GM23338 (cell line): ENCODE results near the gene ANAPC4. TPM values are rescaled to one million over a fixed set of nuclear protein-coding genes. Genes with fewer than 3 reads are reported as not detected.

Experiments used
- ATAC-seq: fragments of 200-7000 bp; cut with Tn5 transposase; 3 replicates; pipeline ENCODE4 v1.9.1; 2020
- DNase-seq: peaks from one replicate; pipeline ENCODE4 v3.0.0-alpha.2; 2015; ENCODE audit warnings: low spot score
- H2AFZ ChIP-seq: fragments of 200-600 bp; sonication (generic); 2 replicates; pipeline ENCODE4 v1.8.0; 2016; ENCODE audit warnings: antibody characterized with exemption, mild to moderate bottlenecking, moderate library complexity
- H3F3A ChIP-seq: fragments of 200-600 bp; sonication (generic); replicated peaks from 2 replicates; pipeline ENCODE4 v1.8.0; 2017; ENCODE audit warnings: antibody characterized with exemption, mixed run types, low read depth
- H3K27ac ChIP-seq: fragments of 200-600 bp; sonication (generic); 2 replicates; pipeline ENCODE4 v1.6.1; 2016; ENCODE audit warnings: low read depth
- H3K27me3 ChIP-seq: fragments of 200-600 bp; sonication (generic); 2 replicates; pipeline ENCODE4 v1.8.0; 2016; ENCODE audit warnings: mild to moderate bottlenecking, mixed run types, moderate library complexity; ENCODE audit not compliant: insufficient read depth
- H3K36me3 ChIP-seq: fragments of 200-600 bp; sonication (generic); 2 replicates; pipeline ENCODE4 v1.8.0; 2016; ENCODE audit warnings: mild to moderate bottlenecking; ENCODE audit not compliant: insufficient read depth
- H3K4me1 ChIP-seq: fragments of 200-600 bp; sonication (generic); 2 replicates; pipeline ENCODE4 v1.8.0; 2016; ENCODE audit warnings: mild to moderate bottlenecking, moderate library complexity; ENCODE audit not compliant: insufficient read depth
- H3K4me2 ChIP-seq: fragments of 200-600 bp; sonication (generic); 2 replicates; pipeline ENCODE4 v1.7.1; 2017; ENCODE audit warnings: mixed run types
- H3K4me3 ChIP-seq: fragments of 200-600 bp; sonication (generic); 2 replicates; pipeline ENCODE4 v1.6.1; 2016; ENCODE audit warnings: mixed run types
- H3K79me2 ChIP-seq: fragments of 200-600 bp; sonication (generic); replicated peaks from 2 replicates; pipeline ENCODE4 v1.8.0; 2017; ENCODE audit warnings: mild to moderate bottlenecking; ENCODE audit not compliant: insufficient read depth
- H3K9me2 ChIP-seq: fragments of 200-600 bp; sonication (generic); 2 replicates; pipeline ENCODE4 v1.8.0; 2017; ENCODE audit not compliant: insufficient read depth
- H4K20me1 ChIP-seq: fragments of 200-600 bp; sonication (generic); replicated peaks from 2 replicates; pipeline ENCODE4 v1.8.0; 2017; ENCODE audit warnings: mild to moderate bottlenecking; ENCODE audit not compliant: insufficient read depth
- H3K27ac Mint-ChIP-seq: 2 replicates; pipeline ENCODE4 v1.8.0; 2020; ENCODE audit warnings: inconsistent platforms, mild to moderate bottlenecking, moderate library complexity, mixed read lengths
- H3K27me3 Mint-ChIP-seq: 3 replicates; pipeline ENCODE4 v1.8.0; 2022; ENCODE audit warnings: low read depth, mild to moderate bottlenecking, moderate library complexity, mixed read lengths, inconsistent platforms; ENCODE audit not compliant: insufficient read depth, poor library complexity
- H3K36me3 Mint-ChIP-seq: 3 replicates; pipeline ENCODE4 v1.8.0; 2021; ENCODE audit warnings: low read depth, mild to moderate bottlenecking, inconsistent platforms, moderate library complexity, mixed read lengths
- H3K4me1 Mint-ChIP-seq: 3 replicates; pipeline ENCODE4 v1.8.0; 2020; ENCODE audit warnings: mild to moderate bottlenecking, inconsistent platforms, mixed read lengths
- H3K4me3 Mint-ChIP-seq: 3 replicates; pipeline ENCODE4 v1.8.0; 2021; ENCODE audit warnings: moderate library complexity, mild to moderate bottlenecking, inconsistent platforms, mixed read lengths
- H3K9me3 Mint-ChIP-seq: 3 replicates; pipeline ENCODE4 v1.8.0; 2020; ENCODE audit warnings: moderate library complexity, mild to moderate bottlenecking, inconsistent platforms, mixed read lengths
- CTCF ChIP-seq, 2 experiments: fragments of 200-600 bp in 1 of 2; sonication (generic) in 1 of 2; conservative IDR thresholded peaks; 2 replicates each; pipeline versions ENCODE4 v1.5.1 to v1.6.1; 2016 to 2017; ENCODE audit warnings: antibody characterized with exemption in 2 of 2, low read depth in 2 of 2, mild to moderate bottlenecking in 2 of 2, moderate library complexity in 1 of 2
- EZH2 ChIP-seq: fragments of 200-600 bp; sonication (generic); IDR thresholded peaks from one replicate; pipeline ENCODE4 v1.8.0; 2017; ENCODE audit warnings: antibody characterized with exemption, mild to moderate bottlenecking, low read depth; ENCODE audit not compliant: unreplicated experiment
- JUNB ChIP-seq: IDR thresholded peaks from one replicate; pipeline ENCODE4 v1.6.1; 2016; ENCODE audit warnings: antibody characterized with exemption; ENCODE audit not compliant: unreplicated experiment
- NANOG ChIP-seq: IDR thresholded peaks from 2 replicates; pipeline ENCODE4 v1.6.1; 2016; ENCODE audit warnings: antibody characterized with exemption, borderline replicate concordance
- STAT1 ChIP-seq: IDR thresholded peaks from one replicate; pipeline ENCODE4 v1.6.1; 2016; ENCODE audit warnings: antibody characterized with exemption; ENCODE audit not compliant: unreplicated experiment
- ZNF114 ChIP-seq: fragments of 250-450 bp; sonication (Bioruptor Pico); IDR thresholded peaks from 2 replicates; pipeline ENCODE4 v1.5.0; 2020; ENCODE audit warnings: mild to moderate bottlenecking, moderate library complexity
- ZNF331 ChIP-seq: fragments of 250-450 bp; sonication (Bioruptor Pico); IDR thresholded peaks from 2 replicates; pipeline ENCODE4 v1.5.0; 2020; ENCODE audit warnings: low read depth, mild to moderate bottlenecking, moderate library complexity
- polyA plus RNA-seq: library from polyadenylated mRNA; unstranded; fragments of >200 nt; fragmentation: Nextera tagmentation; extraction: Ambion mirVana; gene quantifications from 2 replicates; pipeline ENCODE4 v1.2.1, GENCODE V29; 2016
- total RNA-seq: library from RNA; depleted of rRNA; stranded (reverse); fragments of >200 nt; shearing (Covaris generic); gene quantifications from 2 replicates; pipeline ENCODE4 v1.2.3, GENCODE V29; 2014
- TF ChIP-seq, protein P1 (sequence below): IDR thresholded peaks from one replicate; pipeline ENCODE4 v1.6.1; 2018; ENCODE audit warnings: antibody characterized with exemption; ENCODE audit not compliant: unreplicated experiment

ANAPC4 gene
- total and polyA plus RNA-seq, 2 experiments from 2014 or later, result 34.3 to 46.2 TPM

DNA sequence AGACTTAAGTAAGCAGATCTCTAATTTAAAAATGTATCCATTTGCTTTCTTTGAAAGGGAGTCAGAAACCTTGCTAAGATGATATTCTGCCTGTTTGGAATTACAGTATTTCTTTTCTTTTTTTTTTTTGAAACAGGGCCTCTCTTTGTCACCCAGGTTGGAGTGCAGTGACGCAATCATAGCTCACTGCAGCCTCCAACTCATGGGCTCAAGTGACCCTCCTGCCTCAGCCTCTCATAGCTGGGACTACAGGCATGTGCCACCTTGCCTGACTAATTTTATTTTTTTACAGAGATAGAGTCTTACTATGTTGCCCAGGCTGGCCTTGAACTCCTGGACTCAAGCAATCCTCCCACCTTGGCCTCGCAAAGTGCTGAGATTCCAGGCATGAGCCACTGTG is 40.0 kb downstream of the ANAPC4 start (continued):
- TF ChIP-seq, protein P1, sequence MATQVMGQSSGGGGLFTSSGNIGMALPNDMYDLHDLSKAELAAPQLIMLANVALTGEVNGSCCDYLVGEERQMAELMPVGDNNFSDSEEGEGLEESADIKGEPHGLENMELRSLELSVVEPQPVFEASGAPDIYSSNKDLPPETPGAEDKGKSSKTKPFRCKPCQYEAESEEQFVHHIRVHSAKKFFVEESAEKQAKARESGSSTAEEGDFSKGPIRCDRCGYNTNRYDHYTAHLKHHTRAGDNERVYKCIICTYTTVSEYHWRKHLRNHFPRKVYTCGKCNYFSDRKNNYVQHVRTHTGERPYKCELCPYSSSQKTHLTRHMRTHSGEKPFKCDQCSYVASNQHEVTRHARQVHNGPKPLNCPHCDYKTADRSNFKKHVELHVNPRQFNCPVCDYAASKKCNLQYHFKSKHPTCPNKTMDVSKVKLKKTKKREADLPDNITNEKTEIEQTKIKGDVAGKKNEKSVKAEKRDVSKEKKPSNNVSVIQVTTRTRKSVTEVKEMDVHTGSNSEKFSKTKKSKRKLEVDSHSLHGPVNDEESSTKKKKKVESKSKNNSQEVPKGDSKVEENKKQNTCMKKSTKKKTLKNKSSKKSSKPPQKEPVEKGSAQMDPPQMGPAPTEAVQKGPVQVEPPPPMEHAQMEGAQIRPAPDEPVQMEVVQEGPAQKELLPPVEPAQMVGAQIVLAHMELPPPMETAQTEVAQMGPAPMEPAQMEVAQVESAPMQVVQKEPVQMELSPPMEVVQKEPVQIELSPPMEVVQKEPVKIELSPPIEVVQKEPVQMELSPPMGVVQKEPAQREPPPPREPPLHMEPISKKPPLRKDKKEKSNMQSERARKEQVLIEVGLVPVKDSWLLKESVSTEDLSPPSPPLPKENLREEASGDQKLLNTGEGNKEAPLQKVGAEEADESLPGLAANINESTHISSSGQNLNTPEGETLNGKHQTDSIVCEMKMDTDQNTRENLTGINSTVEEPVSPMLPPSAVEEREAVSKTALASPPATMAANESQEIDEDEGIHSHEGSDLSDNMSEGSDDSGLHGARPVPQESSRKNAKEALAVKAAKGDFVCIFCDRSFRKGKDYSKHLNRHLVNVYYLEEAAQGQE, result no peak
- TF ChIP-seq CTCF (conservative IDR thresholded peaks at IDR 0.05; ENCODE audit: low read depth in 2 of 2) (no peak), JUNB (no peak), STAT1 (no peak), EZH2 (no peak)

DNA sequence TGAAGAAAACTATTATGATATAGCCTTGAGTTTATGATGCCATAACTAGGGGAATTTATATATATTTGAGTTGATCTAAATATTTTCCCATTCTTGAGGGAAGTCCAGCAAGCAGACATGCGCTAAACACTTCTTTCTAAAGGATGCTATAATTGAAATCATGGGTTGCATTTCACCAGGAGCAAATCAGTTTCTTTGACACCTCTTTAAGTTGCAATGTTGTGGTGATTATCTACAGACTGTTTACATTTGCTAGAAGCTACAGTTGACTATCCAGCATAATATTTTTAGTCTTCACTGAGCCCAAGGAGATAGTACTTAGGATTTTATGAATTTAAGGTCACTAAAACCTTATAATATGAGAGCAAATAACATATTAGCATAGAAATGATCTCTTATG is 43.9 kb downstream of the ANAPC4 start:
- Histone ChIP-seq H3K36me3 (peaks cover 20% of the 10 kb centered on the region; the same call in 1 of the 2 replicates), H3K4me1 (no peaks in the 10 kb centered on the region), H3K27me3 (no peaks in the 10 kb centered on the region), H3K4me2 (no peak overlapping the region), H3K79me2 (no peaks in the 10 kb centered on the region), H4K20me1 (no peaks in the 10 kb centered on the region; the same call in 1 of the 2 replicates), H3K9me2 (no peaks in the 10 kb centered on the region), H3K27ac (no peak overlapping the region), H3K4me3 (no peak overlapping the region), H3F3A (no peaks in the 10 kb centered on the region), H2AFZ (no peak overlapping the region)
- Mint-ChIP-seq H3K27ac (no peak overlapping the region), H3K27me3 (peaks cover 7% of the 10 kb centered on the region), H3K36me3 (peaks cover 10% of the 10 kb centered on the region; the same call in 2 of the 3 replicates), H3K4me1 (no peaks in the 10 kb centered on the region), H3K9me3 (no peaks in the 10 kb centered on the region), H3K4me3 (no peak overlapping the region)
- no peak for ATAC-seq
- no peak for DNase-seq
- no peak for TF ChIP-seq NANOG
- TF ChIP-seq CTCF (conservative IDR thresholded peaks at IDR 0.05; ENCODE audit: low read depth in 2 of 2), result no peak
- no peak for TF ChIP-seq ZNF331
- TF ChIP-seq ZNF114 (CRISPR knock-in tag), result no peak
- TF ChIP-seq, protein P1, result no peak
